ENCODE measurements around the gene MAP3K9.

DNA sequence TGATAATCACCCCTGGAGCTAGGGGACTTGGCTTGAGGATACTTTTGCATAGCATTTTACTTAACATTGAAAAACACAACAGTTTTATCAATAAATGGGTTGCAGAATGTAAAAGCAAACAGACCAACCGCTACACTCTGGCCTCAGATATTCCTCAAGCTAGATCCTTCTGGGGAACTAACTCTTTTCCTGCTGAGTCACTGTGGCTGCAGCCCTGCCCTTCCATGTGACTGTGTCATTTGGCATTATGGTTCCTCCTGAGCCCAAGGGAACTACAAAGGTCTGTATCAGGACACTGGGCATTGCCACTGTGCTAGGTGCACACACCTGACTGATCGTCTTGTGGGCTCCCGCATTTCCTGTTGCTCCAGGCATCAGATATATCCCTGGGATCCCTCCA is 111.0 kb downstream of the MAP3K9 start:
- TF ChIP-seq EZH2 (IDR thresholded peaks at IDR 0.05; ENCODE audit: borderline replicate concordance, low read depth, low read length, severe bottlenecking): no peak
- TF ChIP-seq, protein P1, sequence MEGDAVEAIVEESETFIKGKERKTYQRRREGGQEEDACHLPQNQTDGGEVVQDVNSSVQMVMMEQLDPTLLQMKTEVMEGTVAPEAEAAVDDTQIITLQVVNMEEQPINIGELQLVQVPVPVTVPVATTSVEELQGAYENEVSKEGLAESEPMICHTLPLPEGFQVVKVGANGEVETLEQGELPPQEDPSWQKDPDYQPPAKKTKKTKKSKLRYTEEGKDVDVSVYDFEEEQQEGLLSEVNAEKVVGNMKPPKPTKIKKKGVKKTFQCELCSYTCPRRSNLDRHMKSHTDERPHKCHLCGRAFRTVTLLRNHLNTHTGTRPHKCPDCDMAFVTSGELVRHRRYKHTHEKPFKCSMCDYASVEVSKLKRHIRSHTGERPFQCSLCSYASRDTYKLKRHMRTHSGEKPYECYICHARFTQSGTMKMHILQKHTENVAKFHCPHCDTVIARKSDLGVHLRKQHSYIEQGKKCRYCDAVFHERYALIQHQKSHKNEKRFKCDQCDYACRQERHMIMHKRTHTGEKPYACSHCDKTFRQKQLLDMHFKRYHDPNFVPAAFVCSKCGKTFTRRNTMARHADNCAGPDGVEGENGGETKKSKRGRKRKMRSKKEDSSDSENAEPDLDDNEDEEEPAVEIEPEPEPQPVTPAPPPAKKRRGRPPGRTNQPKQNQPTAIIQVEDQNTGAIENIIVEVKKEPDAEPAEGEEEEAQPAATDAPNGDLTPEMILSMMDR (IDR thresholded peaks at IDR 0.05; ENCODE audit: extremely low read depth in 1 of 2, insufficient read depth in 1 of 2, low read depth in 1 of 2, low read length in 2 of 2): no peak
